ENCODE data around the gene NAV2. TPM values are rescaled to one million over a fixed set of nuclear protein-coding genes. Genes with fewer than 3 reads are reported as not detected.

NAV2 gene
- total RNA-seq, 1 experiment from 2014 or later: 46.3 TPM

- WGBS (ENCODE audit: extremely low coverage, insufficient read length, low lambda C conversion rate): no CpG with 5 or more reads among the region's 8 CpGs
- H4K20me1 ChIP-seq (ENCODE audit: control insufficient read depth, insufficient read depth, insufficient read length): no peaks in the 10 kb centered on the region
- peak overlapping the region in 2 of 3 experiments; percentile 22 to 84; a peak in 2 of 7 replicates for H3K27ac Mint-ChIP-seq
Measured at GRCh38 chr11:19790831-19791552, 78.4 kb downstream of the NAV2 start.

More at GRCh38 chr11:19790831-19791552, 78.4 kb downstream of the NAV2 start:
- no peaks in the 10 kb centered on the region for H3K9me3 ChIP-seq (ENCODE audit: control insufficient read depth, low read depth, low read length)
- H3K23me2 ChIP-seq (ENCODE audit: insufficient read length, low read depth, low read length, poor library complexity, severe bottlenecking): no peaks in the 10 kb centered on the region
- no peak overlapping the region for H2BK20ac ChIP-seq (ENCODE audit: low read depth, low read length, poor library complexity, severe bottlenecking)
- 0 out of 5 replicates have a peak overlapping the region, but pooled peaks of 1 of the 2 experiments have one; percentile 57 for H3K4me3 Mint-ChIP-seq
- H3K79me2 ChIP-seq (ENCODE audit: insufficient read depth, low read length): peaks cover 7% of the 10 kb centered on the region; the same call in 1 of the 2 replicates
- H3T11ph ChIP-seq (ENCODE audit: low read length): no peak overlapping the region
- H2BK12ac ChIP-seq (ENCODE audit: insufficient read length, low read depth, low read length): no peak overlapping the region
- no peak overlapping the region for H3K56ac ChIP-seq (ENCODE audit: insufficient read length, low read depth, low read length)
- H4K5ac ChIP-seq (ENCODE audit: insufficient read length, low read depth, low read length): no peak overlapping the region
- no peak overlapping the region for H4K8ac ChIP-seq (replicated peaks; ENCODE audit: insufficient read length, low read depth, low read length)
- H3K23ac ChIP-seq (ENCODE audit: insufficient read length, low read depth, low read length): no peak overlapping the region
- H4K91ac ChIP-seq (ENCODE audit: insufficient read length, low read depth, low read length): no peak overlapping the region
- TF ChIP-seq, protein P1, sequence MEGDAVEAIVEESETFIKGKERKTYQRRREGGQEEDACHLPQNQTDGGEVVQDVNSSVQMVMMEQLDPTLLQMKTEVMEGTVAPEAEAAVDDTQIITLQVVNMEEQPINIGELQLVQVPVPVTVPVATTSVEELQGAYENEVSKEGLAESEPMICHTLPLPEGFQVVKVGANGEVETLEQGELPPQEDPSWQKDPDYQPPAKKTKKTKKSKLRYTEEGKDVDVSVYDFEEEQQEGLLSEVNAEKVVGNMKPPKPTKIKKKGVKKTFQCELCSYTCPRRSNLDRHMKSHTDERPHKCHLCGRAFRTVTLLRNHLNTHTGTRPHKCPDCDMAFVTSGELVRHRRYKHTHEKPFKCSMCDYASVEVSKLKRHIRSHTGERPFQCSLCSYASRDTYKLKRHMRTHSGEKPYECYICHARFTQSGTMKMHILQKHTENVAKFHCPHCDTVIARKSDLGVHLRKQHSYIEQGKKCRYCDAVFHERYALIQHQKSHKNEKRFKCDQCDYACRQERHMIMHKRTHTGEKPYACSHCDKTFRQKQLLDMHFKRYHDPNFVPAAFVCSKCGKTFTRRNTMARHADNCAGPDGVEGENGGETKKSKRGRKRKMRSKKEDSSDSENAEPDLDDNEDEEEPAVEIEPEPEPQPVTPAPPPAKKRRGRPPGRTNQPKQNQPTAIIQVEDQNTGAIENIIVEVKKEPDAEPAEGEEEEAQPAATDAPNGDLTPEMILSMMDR (conservative IDR thresholded peaks at IDR 0.05): no peak
- H3K4me1 ChIP-seq (ENCODE audit: insufficient read depth, low read length): peaks cover 14% of the 10 kb centered on the region
- no peak overlapping the region for H2BK120ac ChIP-seq (ENCODE audit: low read depth, low read length, poor library complexity, severe bottlenecking)
- no peak overlapping the region for H2AFZ ChIP-seq (ENCODE audit: low read length)
- peak overlapping the region; percentile 32 for H3K4me2 ChIP-seq (ENCODE audit: insufficient read depth, insufficient read length, low read length)
- peak overlapping the region; percentile 10 for H3K27ac ChIP-seq (ENCODE audit: insufficient read length, low read depth, low read length)
- no peak overlapping the region for H3K14ac ChIP-seq (ENCODE audit: insufficient read depth, low read length)
- H3K18ac ChIP-seq (ENCODE audit: insufficient read length, low read depth, low read length): no peak overlapping the region
- H2BK5ac ChIP-seq (ENCODE audit: insufficient read length, low read length): no peak overlapping the region
- no peaks in the 10 kb centered on the region for H3K9me3 Mint-ChIP-seq
- no peak overlapping the region for H2BK15ac ChIP-seq (ENCODE audit: low read depth, low read length)
- H3K36me3 Mint-ChIP-seq (ENCODE audit: insufficient read depth in 1 of 3, low read depth in 3 of 3): peaks cover 0 to 9% (median 0%) of the 10 kb centered on the region in 3 experiments; a peak in 3 of 7 replicates
- H3K79me1 ChIP-seq (ENCODE audit: insufficient read depth, low read depth, low read length, poor library complexity, severe bottlenecking): no peaks in the 10 kb centered on the region
- H3K4ac ChIP-seq (ENCODE audit: low read depth, low read length): no peak overlapping the region
- no peak overlapping the region for H2AK5ac ChIP-seq (ENCODE audit: insufficient read length, low read length)
- peak; percentile 91 for DNase-seq
- no peaks in the 10 kb centered on the region for H3K27me3 Mint-ChIP-seq (ENCODE audit: low read depth)
- H3K27me3 ChIP-seq (ENCODE audit: insufficient read depth, low read length): no peaks in the 10 kb centered on the region
- peaks cover 45 to 68% of the 10 kb centered on the region in 2 experiments for H3K4me1 Mint-ChIP-seq
- H3K9ac ChIP-seq (ENCODE audit: extremely low read depth, insufficient read length, low read length): no peak overlapping the region
